AG04449 (cell line): Measurements from ENCODE around the gene LRTM1.

Experiments
- CTCF ChIA-PET: fragments of 350-600 bp; formaldehyde crosslinking; extraction: SDS; loops from one replicate; lab custom pipeline; 2021; ENCODE audit warnings: antibody characterized with exemption; lab: Yijun Ruan, JAX
- POLR2A ChIA-PET: fragments of 400-600, 350-600 bp; formaldehyde crosslinking; extraction: SDS; loops from one replicate; lab custom pipeline; 2020; ENCODE audit warnings: antibody characterized with exemption, inconsistent platforms; lab: Yijun Ruan, JAX
- DNase-seq: peaks from one replicate; pipeline ENCODE4 v3.0.0-alpha.2; 2010; ENCODE audit warnings: low read depth, low spot score
- H3K4me3 ChIP-seq: 2 replicates; pipeline ENCODE4 v1.5.1; 2011; ENCODE audit warnings: low read depth, mild to moderate bottlenecking, control low read depth, low read length
- CTCF ChIP-seq: IDR thresholded peaks from one replicate; pipeline ENCODE4 v1.5.1; 2011; ENCODE audit warnings: mild to moderate bottlenecking, moderate library complexity, low read length, control low read depth, inconsistent platforms; ENCODE audit not compliant: insufficient read depth; ENCODE audit errors: missing control alignments

LRTM1 gene

GRCh38 chr3:54967731-54968161 is 39.9 kb upstream of the LRTM1 start:
- no peak overlapping the region for H3K4me3 ChIP-seq
- POLR2A ChIA-PET: interaction anchor here (0.6 kb wide), 1 partner anchor 14 kb away, joined by 3 read pairs; no protein-coding TSS in a partner anchor
- CTCF ChIA-PET: interaction anchor here (1.0 to 1.2 kb wide), 3 partner anchors 9 to 20 kb away, joined by 3 to 4 read pairs (median 3); no protein-coding TSS in a partner anchor
- TF ChIP-seq CTCF: no peak
- no peak for DNase-seq

DNA sequence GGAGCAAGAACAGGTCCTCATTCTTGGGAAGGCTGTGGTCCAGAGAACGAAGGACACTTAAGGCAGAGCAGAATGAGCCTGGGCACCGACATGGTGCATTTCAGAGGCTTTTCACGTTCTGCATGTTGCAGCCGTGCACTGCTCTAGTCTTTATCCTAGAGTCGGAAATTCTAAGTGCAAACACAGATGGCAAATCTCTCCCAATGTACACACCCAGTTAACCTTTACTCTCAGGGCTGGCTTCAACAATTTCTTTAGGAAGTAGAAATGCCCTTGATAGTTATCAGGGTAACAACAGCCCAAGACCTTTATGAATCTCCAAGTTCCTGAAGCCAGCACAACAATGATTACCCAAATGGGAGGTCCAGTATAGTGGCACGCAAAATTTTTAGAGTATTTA is 39.1 kb upstream of the LRTM1 start:
- TF ChIP-seq CTCF: no peak
- no peak for DNase-seq
- H3K4me3 ChIP-seq: no peak overlapping the region
- POLR2A ChIA-PET: no interaction called here
- CTCF ChIA-PET: interaction anchor here (1.2 kb wide), 1 partner anchor 10 kb away, joined by 3 read pairs; no protein-coding TSS in a partner anchor

DNA sequence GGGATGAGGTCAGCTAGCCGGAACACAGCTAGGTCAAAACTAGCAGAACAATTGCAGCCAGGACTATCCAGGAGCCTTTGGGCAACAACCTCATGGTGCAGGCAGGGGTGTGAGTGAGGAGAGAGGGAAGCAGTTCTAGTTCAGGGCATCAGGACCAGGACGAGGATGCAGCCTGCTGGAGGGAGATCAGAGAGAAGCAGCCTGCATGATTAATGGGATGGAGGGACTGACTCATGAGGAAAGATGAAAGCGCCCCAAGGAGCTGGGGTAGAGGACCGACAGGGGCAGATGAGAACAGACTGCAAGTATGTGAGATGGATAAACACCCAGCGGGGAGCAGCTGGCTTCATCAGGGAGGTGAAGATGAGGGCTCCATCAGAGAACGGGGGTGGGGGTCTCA is 37.9 kb upstream of the LRTM1 start:
- H3K4me3 ChIP-seq: no peak overlapping the region
- no peak for TF ChIP-seq CTCF
- ChIA-PET POLR2A (interaction anchor here (0.6 to 1.8 kb wide), 6 partner anchors 11 to 516 kb away, joined by 3 to 8 read pairs (median 4); no protein-coding TSS in a partner anchor), CTCF (interaction anchor here (0.8 to 2.1 kb wide), 11 partner anchors 9 to 753 kb away, joined by 3 to 10 read pairs (median 3); no protein-coding TSS in a partner anchor)
- DNase-seq: no peak

GRCh38 chr3:54964081-54964480 is 36.2 kb upstream of the LRTM1 start:
- no peak for TF ChIP-seq CTCF
- ChIA-PET POLR2A (no interaction called here), CTCF (interaction anchor here (0.6 to 2.1 kb wide), 2 partner anchors 9 to 35 kb away, joined by 3 to 10 read pairs; no protein-coding TSS in a partner anchor)
- no peak for DNase-seq
- no peak overlapping the region for H3K4me3 ChIP-seq

- DNase-seq: no peak
- ChIA-PET POLR2A (no interaction called here), CTCF (no interaction called here)
- H3K4me3 ChIP-seq: no peak overlapping the region
- TF ChIP-seq CTCF: no peak
Measured at GRCh38 chr3:54963641-54964040, 35.8 kb upstream of the LRTM1 start.

DNA sequence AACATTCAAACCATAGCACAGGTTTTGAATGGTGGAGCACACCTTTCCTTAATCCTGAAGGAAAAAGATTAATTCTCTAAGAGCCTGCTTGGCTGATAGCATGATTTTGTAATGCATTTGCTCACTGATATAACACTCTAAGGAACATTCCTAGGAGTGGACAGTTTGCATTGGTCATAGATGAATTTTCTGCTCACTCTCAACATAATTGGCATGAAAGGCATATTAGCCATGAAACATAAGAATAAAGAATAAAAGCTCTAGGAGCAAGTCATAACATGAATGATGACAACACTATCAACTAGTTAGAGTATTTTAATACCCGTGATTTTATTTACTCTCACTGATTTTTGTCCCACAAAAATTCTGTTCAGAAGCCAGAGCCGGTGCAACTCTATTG is 34.3 kb upstream of the LRTM1 start:
- no peak for TF ChIP-seq CTCF
- H3K4me3 ChIP-seq: no peak overlapping the region
- DNase-seq: no peak
- POLR2A ChIA-PET: no interaction called here
- CTCF ChIA-PET: no interaction called here
